Ramos (cell line): ENCODE measurements around the gene CNTNAP2.
"Not testable (repeated sequence)": the region's sequence is repeated elsewhere in the genome, so short reads cannot be mapped to it uniquely, and the experiment has no call there.

Experiments used
- in situ Hi-C: fragments of 300-500 bp; cut with MboI; formaldehyde crosslinking; loops from one replicate; pipeline ENCODE4 v1.14.3; 2022; ENCODE audit warnings: low sequenced_read_pairs; ENCODE audit not compliant: unreplicated experiment

The CNTNAP2 gene

GRCh38 chr7:148395990-148396716 is 2279.6 kb downstream of the CNTNAP2 start:
- in situ Hi-C loops: no loop called here

- in situ Hi-C loops: no loop called here
Measured at GRCh38 chr7:148397056-148397455, 2280.5 kb downstream of the CNTNAP2 start.

- in situ Hi-C loops: no loop called here
Measured at GRCh38 chr7:148397551-148397950, 2280.9 kb downstream of the CNTNAP2 start.

- in situ Hi-C loops: no loop called here
Measured at GRCh38 chr7:148397985-148398384, 2281.4 kb downstream of the CNTNAP2 start.

GRCh38 chr7:148398844-148399365 is 2282.3 kb downstream of the CNTNAP2 start:
- in situ Hi-C loops: no loop called here

- in situ Hi-C loops: no loop called here
Measured at GRCh38 chr7:148400101-148400500, 2283.5 kb downstream of the CNTNAP2 start.

- in situ Hi-C loops: no loop called here
Measured at GRCh38 chr7:148402159-148402558, 2285.6 kb downstream of the CNTNAP2 start.

- in situ Hi-C loops: no loop called here
Measured at GRCh38 chr7:148403466-148403993, 2286.9 kb downstream of the CNTNAP2 start.

- in situ Hi-C loops: no loop called here
Measured at GRCh38 chr7:148408307-148408706, 2291.7 kb downstream of the CNTNAP2 start.

- in situ Hi-C loops: no loop called here
Measured at GRCh38 chr7:148410905-148411304, 2294.3 kb downstream of the CNTNAP2 start.

GRCh38 chr7:148412691-148413090 is 2296.1 kb downstream of the CNTNAP2 start:
- in situ Hi-C loops: no loop called here

- in situ Hi-C loops: no loop called here
Measured at GRCh38 chr7:148419856-148420832, 2303.5 kb downstream of the CNTNAP2 start.

- in situ Hi-C loops: no loop called here
Measured at GRCh38 chr7:148422030-148422429, 2305.4 kb downstream of the CNTNAP2 start.

- in situ Hi-C loops: not testable (repeated sequence)
Measured at GRCh38 chr7:148426393-148426792, 2309.8 kb downstream of the CNTNAP2 start.

GRCh38 chr7:148430690-148431089 is 2314.1 kb downstream of the CNTNAP2 start:
- in situ Hi-C loops: not testable (repeated sequence)

- in situ Hi-C loops: no loop called here
Measured at GRCh38 chr7:148433521-148434180, 2317.1 kb downstream of the CNTNAP2 start.

GRCh38 chr7:148434181-148434757 is 2317.7 kb downstream of the CNTNAP2 start:
- in situ Hi-C loops: no loop called here

GRCh38 chr7:148434887-148435286 is 2318.3 kb downstream of the CNTNAP2 start:
- in situ Hi-C loops: no loop called here

- in situ Hi-C loops: no loop called here
Measured at GRCh38 chr7:148435715-148436114, 2319.1 kb downstream of the CNTNAP2 start.

- in situ Hi-C loops: no loop called here
Measured at GRCh38 chr7:148436135-148436534, 2319.5 kb downstream of the CNTNAP2 start.
